ENCODE data around the gene ICAM4.

ICAM4 gene

DNA sequence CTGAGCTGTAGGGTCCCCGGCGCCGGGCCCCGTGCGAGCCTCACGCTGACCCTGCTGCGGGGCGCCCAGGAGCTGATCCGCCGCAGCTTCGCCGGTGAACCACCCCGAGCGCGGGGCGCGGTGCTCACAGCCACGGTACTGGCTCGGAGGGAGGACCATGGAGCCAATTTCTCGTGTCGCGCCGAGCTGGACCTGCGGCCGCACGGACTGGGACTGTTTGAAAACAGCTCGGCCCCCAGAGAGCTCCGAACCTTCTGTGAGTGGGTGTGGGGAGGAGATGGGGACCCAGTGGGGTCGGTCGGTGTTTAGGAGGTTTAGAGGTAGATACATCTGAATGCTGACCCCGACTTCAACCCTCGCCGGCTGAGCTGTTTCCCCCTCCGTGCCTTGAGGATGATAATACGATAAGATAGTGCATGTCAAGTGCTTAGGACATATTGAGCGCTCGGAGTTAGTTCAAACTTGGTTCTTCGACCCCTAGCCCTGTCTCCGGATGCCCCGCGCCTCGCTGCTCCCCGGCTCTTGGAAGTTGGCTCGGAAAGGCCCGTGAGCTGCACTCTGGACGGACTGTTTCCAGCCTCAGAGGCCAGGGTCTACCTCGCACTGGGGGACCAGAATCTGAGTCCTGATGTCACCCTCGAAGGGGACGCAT is 4.9 kb downstream of the ICAM4 start:
- no peak for DNase-seq

- peak; percentile 30 for DNase-seq
Observed at GRCh38 chr19:10292206-10292788, 5.5 kb downstream of the ICAM4 start.

DNA sequence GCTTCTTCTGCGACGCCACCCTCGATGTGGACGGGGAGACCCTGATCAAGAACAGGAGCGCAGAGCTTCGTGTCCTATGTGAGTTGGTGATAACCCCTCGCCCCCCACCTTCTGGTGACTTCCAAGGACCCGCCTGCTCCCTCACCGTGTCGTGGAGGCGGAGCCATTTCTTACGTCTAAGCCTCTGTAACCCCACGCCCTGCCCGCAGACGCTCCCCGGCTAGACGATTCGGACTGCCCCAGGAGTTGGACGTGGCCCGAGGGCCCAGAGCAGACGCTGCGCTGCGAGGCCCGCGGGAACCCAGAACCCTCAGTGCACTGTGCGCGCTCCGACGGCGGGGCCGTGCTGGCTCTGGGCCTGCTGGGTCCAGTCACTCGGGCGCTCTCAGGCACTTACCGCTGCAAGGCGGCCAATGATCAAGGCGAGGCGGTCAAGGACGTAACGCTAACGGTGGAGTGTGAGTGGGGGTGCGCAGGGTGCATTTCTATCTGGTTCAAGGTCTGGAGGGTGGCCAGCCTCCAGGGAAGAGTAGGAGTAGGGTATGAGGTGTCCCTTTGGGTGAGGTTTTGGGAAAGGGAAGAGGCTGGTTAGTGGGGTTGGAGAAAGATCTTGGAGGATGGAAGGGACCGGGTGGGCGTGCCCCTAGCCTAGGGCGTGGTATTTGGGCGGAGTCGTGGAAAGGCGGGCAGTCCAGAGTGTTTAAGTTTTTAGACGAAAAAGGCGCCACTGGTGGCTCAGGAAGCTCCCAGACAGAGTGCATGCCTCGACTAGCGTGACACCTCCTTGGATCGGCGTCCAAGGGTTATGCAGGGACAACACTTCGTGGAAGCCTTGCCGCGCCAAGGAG is 6.3 kb downstream of the ICAM4 start:
- no peak for DNase-seq

GRCh38 chr19:10293637-10294367 is 7.0 kb downstream of the ICAM4 start:
- DNase-seq = no peak

- DNase-seq = no peak
Observed at GRCh38 chr19:10294368-10294697, 7.6 kb downstream of the ICAM4 start.

GRCh38 chr19:10295305-10295846 is 8.6 kb downstream of the ICAM4 start:
- DNase-seq = no peak

DNA sequence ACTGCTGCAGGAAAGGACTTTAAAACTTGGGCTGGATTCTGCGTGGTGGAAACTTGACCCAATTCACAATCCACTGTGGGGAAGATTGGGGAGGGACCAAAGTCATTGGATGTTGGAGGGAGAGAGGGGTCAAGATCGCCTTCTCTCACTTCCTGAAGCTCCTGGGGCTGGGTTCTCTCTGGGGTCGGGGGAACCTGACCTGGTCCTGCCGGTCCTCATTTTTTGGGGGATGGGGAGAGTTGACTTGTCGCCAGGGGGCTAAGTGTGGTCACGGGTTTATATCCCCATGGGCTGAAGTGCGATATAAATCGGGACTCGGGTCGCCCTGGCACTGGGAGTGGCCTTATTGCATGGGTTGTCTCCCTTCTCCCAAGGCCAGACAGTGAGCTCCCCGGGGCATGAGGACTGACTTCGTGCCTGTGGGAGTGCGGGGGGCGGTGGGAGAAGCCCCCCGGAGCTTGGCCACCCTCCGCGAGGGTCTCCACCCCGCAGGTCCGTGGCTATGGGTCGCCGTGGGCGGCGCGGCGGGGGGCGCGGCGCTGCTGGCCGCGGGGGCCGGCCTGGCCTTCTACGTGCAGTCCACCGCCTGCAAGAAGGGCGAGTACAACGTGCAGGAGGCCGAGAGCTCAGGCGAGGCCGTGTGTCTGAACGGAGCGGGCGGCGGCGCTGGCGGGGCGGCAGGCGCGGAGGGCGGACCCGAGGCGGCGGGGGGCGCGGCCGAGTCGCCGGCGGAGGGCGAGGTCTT is 9.3 kb downstream of the ICAM4 start:
- DNase-seq = no peak

- DNase-seq = no peak
Observed at GRCh38 chr19:10299545-10300458, 13.0 kb downstream of the ICAM4 start.

DNA sequence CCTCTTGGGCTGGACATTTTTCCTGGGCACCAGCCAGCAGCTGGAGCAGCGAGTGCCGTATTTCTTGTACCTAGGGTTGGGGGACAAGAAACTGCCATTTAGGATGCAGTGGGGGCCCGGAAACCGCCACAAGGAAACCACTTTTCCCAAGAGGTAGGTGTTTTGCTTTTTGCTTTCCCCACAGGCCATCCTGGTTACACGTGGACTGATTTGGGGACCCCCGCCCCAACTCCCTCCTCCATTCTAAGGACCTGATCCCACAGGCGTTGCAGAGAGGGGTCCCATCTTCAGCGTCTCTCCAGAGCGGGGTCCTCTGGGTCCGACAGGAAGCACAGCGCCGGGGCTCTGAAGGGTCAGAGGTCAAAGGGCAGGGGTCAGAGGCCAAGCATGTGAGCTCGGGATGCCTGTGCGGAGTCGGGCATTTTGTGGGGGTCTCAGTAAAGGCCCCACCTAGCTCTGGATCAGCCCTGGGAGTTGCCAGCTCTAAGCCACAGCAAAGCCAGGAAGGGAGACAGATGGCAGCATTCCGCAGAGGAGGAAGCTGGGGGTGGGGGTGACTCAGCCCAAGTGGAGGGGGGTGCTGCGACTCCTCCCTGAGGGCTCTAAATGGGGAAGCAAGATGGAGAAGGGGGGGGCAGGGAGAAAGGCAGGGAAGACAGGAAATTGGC is 18.5 kb downstream of the ICAM4 start:
- DNase-seq = no peak

DNA sequence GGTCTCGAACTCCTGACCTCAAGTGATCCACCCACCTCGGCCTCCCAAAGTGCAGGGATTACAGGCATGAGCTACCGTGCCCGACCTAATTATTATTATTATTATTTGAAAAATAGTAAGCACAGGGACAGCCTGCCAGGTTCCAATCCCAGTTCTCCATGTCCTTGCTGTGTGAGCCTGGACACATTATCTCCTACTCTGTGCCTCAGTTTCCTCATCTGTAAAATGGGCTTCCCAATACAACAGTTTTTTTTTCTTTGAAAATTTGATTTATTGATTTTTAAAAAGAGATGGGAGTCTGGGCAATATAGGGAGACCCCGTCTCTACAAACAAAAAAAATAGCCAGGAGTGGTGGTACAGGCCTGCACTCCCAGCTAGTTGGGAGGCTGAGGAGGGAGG is 19.6 kb downstream of the ICAM4 start:
- DNase-seq = no peak

GRCh38 chr19:10309423-10309822 is 22.7 kb downstream of the ICAM4 start, which contains the start of gene ZGLP1:
Gene ZGLP1 (minus strand): TSS chr19:10309815.
- DNase-seq = no peak

DNA sequence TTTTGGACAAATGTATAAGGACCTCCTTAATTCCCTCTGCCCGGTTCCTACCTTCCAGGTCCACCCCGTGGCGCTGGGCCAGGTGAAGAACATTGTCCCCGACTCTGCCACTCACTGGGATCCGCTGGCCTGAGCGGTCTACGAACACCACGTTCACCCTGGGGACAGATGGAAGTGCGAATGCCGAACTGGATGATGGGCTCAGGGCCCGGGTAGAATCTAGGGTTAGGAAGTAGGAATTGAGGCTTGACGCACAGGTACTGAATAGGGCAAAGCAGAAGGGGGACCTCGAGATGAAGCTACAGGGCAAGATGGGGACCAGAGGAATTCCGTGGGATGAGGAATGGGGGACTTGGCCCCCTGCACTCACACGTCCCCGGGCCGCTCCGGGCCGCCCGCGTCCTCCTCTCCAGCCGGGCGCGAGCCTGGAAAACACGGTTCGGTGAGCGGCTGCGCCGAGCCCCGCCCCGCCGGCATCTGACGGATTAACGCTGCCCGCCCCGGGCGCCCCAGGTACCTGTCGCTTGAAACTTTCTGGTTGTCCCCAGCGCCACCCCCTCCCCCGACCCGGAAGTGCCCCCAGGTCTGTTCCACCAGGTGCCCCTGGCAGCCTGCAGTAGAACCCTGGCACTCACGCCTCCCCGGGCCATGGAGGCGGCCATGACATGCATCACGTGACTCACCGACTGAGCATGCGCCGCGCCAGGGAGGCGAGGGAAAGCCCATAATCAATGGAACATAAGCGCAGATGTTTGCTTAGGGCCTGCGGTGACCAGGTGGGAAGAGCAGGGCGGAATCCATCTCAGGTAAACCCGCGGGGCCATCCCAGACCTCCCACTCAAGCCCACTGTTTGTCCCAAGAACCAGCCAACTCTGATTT is 28.8 kb downstream of the ICAM4 start, which contains the start of gene FDX2:
Gene FDX2 (minus strand): TSS at position 681 of the 880 bp plus-strand sequence. CDS start 19 bp downstream, at position 662.
- DNase-seq = peak; percentile 56

GRCh38 chr19:10316229-10317044 is 29.7 kb downstream of the ICAM4 start:
- no peak for DNase-seq

DNA sequence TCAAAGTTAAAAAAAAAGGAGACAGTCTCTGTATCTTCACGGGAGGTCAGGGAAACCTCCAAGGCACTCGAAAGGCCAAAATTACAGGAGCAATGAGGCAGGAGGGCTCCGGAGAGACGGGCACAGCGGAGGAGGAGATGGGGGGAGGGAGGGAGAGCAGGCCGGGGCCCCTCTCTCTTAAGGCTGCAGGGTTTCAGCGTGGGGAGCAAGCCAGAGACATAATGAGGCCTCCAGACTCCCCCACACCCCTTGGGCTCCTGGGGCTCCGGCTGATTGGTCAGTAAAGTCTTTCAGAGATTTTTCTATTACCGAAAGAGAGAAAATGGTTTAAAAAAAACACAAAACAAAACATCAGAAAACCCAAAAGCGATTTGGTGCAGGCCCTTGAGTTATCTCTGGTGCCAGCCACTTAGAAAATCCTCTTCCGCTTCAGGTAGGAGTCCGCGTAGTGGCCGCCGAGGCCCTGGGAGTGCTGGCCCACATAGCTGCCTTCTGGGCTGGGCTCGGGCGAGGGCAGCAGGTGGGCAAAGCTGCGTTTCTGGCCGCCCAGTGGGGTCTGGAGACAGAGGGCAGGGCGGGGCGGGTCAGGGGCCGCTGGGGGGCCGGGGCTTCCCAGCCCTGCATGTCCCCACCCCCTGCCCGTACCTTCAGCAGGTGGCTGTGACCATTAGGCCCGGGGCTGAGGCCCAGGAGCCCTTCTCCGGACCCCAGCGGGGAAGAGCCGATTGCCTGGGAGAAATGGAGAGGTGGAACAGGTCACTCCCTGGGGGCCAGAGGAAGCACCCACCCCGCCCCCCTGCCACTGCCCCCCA is 30.5 kb downstream of the ICAM4 start:
- no peak for DNase-seq

DNA sequence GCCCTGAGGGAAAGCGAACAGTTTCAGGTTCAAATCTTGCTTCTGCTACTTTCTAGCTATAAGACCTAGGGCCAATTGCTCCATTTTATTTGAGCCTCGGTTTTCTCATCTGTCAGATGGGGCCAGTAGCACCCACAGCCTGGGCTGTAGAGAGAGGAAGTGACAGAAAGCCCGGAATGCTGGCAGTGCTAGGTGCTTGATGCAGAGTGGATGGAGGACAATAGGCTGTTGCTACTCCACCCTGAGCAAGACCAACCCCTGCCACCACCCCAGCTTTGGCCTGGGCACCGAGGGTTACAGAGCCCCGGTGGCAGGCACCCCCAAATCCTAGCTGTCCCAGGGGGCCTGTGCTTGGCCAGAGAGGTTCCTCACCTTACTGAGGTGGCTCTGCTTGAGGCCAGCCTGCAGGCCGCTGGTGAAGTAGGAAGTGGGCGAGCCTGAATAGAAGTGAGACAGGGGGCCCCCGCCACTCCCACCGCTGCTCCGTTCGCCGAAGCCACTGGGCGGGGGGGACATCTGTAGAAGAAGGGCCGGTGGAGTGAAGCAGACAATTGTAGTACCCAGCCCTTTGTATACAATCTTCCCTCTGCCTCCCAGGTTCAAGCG is 31.2 kb downstream of the ICAM4 start:
- DNase-seq = no peak

- DNase-seq = no peak
Observed at GRCh38 chr19:10318807-10319682, 32.3 kb downstream of the ICAM4 start.
